Liver (tissue), 9 donors: ENCODE measurements around the gene OSBPL5. TPM values are rescaled to one million over a fixed set of nuclear protein-coding genes. Genes with fewer than 3 reads are reported as not detected.
"Not testable (repeated sequence)": the region's sequence is repeated elsewhere in the genome, so short reads cannot be mapped to it uniquely, and the experiment has no call there.

Experiments
- DNase-seq: peaks from one replicate; pipeline ENCODE4 v3.0.0-alpha.2; 2017; ENCODE audit warnings: low spot score
- H3K27ac ChIP-seq, 2 donors: one replicate each; pipeline ENCODE4 v1.7.0; 2013; ENCODE audit warnings: inconsistent platforms in 2 of 2, low read length in 2 of 2, control low read depth in 1 of 2, low read depth in 1 of 2, mild to moderate bottlenecking in 1 of 2
- H3K27me3 ChIP-seq, 4 donors: one replicate each; pipeline versions ENCODE4 v1.6.1 to v1.7.0; 2013; ENCODE audit warnings: low read length in 3 of 4, inconsistent platforms in 1 of 4, mild to moderate bottlenecking in 1 of 4, moderate library complexity in 1 of 4; ENCODE audit not compliant: control insufficient read depth in 4 of 4, insufficient read depth in 4 of 4
- H3K36me3 ChIP-seq, 4 donors: one replicate each; pipeline versions ENCODE4 v1.6.1 to v1.7.0; 2013; ENCODE audit warnings: low read length in 3 of 4, mild to moderate bottlenecking in 3 of 4, low read depth in 1 of 4, moderate library complexity in 1 of 4; ENCODE audit not compliant: control insufficient read depth in 4 of 4, insufficient read depth in 3 of 4
- H3K4me1 ChIP-seq, 4 donors: one replicate each; pipeline versions ENCODE4 v1.6.1 to v1.7.0; 2013; ENCODE audit warnings: low read length in 3 of 4, mild to moderate bottlenecking in 3 of 4, moderate library complexity in 1 of 4; ENCODE audit not compliant: control insufficient read depth in 4 of 4, insufficient read depth in 4 of 4
- H3K4me3 ChIP-seq, 3 donors: one replicate each; pipeline versions ENCODE4 v1.6.1 to v1.7.0; 2013; ENCODE audit warnings: low read length in 3 of 3, control low read depth in 1 of 3, low read depth in 1 of 3, mild to moderate bottlenecking in 1 of 3
- H3K9ac ChIP-seq, 2 donors: one replicate each; pipeline ENCODE4 v1.7.0; 2013; ENCODE audit warnings: low read length in 2 of 2, mild to moderate bottlenecking in 2 of 2, moderate library complexity in 2 of 2, control low read depth in 1 of 2, low read depth in 1 of 2
- H3K9me3 ChIP-seq, 4 donors: one replicate each; pipeline versions ENCODE4 v1.6.1 to v1.7.0; 2013; ENCODE audit warnings: low read length in 3 of 4; ENCODE audit not compliant: control insufficient read depth in 4 of 4
- ATF3 ChIP-seq: IDR thresholded peaks from 2 replicates; pipeline ENCODE4 v1.6.1; 2016; ENCODE audit warnings: antibody characterized with exemption
- CTCF ChIP-seq: fragments of 150-350 bp; IDR thresholded peaks from 2 replicates; pipeline ENCODE4 v1.5.1; 2017; ENCODE audit warnings: improper control_type of control experiment, low read depth, low read length; ENCODE audit not compliant: missing input control
- EGR1 ChIP-seq, 2 donors: IDR thresholded peaks; 2 replicates each; pipeline ENCODE4 v1.6.1; 2016 to 2018; ENCODE audit warnings: antibody characterized with exemption in 2 of 2, low read depth in 2 of 2
- FOXA1 ChIP-seq: IDR thresholded peaks from 2 replicates; pipeline ENCODE4 v1.6.1; 2016; ENCODE audit warnings: antibody characterized with exemption
- FOXA2 ChIP-seq: IDR thresholded peaks from 2 replicates; pipeline ENCODE4 v1.6.1; 2016; ENCODE audit warnings: antibody characterized with exemption
- HNF4A ChIP-seq, 2 donors: conservative IDR thresholded peaks; 2 replicates each; pipeline ENCODE4 v1.6.1; 2016; ENCODE audit warnings: antibody characterized with exemption in 2 of 2, mild to moderate bottlenecking in 2 of 2
- HNF4G ChIP-seq: IDR thresholded peaks from 2 replicates; pipeline ENCODE4 v1.6.1; 2016; ENCODE audit warnings: antibody characterized with exemption
- MAX ChIP-seq: IDR thresholded peaks from 2 replicates; pipeline ENCODE4 v1.6.1; 2016; ENCODE audit warnings: antibody characterized with exemption
- NR2F2 ChIP-seq: IDR thresholded peaks from 2 replicates; pipeline ENCODE4 v1.6.1; 2016; ENCODE audit warnings: antibody characterized with exemption
- RAD21 ChIP-seq, 2 donors: IDR thresholded peaks; 2 replicates each; pipeline ENCODE4 v1.6.1; 2016; ENCODE audit warnings: antibody characterized with exemption in 2 of 2, mild to moderate bottlenecking in 2 of 2
- RXRA ChIP-seq, 2 donors: IDR thresholded peaks; 2 replicates each; pipeline ENCODE4 v1.6.1; 2017 to 2018; ENCODE audit warnings: antibody characterized with exemption in 2 of 2, mild to moderate bottlenecking in 1 of 2
- SP1 ChIP-seq: IDR thresholded peaks from 2 replicates; pipeline ENCODE4 v1.6.1; 2018; ENCODE audit warnings: antibody characterized with exemption, mild to moderate bottlenecking
- TAF1 ChIP-seq: conservative IDR thresholded peaks from 2 replicates; pipeline ENCODE4 v1.6.1; 2016; ENCODE audit warnings: antibody characterized with exemption, mild to moderate bottlenecking
- YY1 ChIP-seq: IDR thresholded peaks from 2 replicates; pipeline ENCODE4 v1.6.1; 2016; ENCODE audit warnings: antibody characterized with exemption, mild to moderate bottlenecking
- ZBTB33 ChIP-seq: IDR thresholded peaks from 2 replicates; pipeline ENCODE4 v1.6.1; 2016; ENCODE audit warnings: antibody characterized with exemption
- WGBS: extraction: QIAGEN DNeasy Blood & Tissue Kit; methylation state at CpG from one replicate; pipeline ENCODE4 v1.1.7; 2013; 5-methylcytosine and 5-hydroxymethylcytosine counted together
- polyA plus RNA-seq, 2 donors: library from polyadenylated mRNA; stranded (reverse) in 1 of 2; unstranded in 1 of 2; fragments of 200-250 nt in 1 of 2; fragments of >200 nt in 1 of 2; fragmentation: Nextera tagmentation in 1 of 2; extraction: Ambion mirVana in 1 of 2; gene quantifications; one replicate each; pipeline versions ENCODE4 v1.2.1 to v1.2.3, GENCODE V29; 2013 to 2015
- total RNA-seq, 2 donors: library from RNA; depleted of rRNA; stranded (reverse); fragments of >200 nt; gene quantifications; one replicate each; pipeline ENCODE4 v1.2.3, GENCODE V29; 2014
- donor health status: healthy.
- donor health status: healthy.
- donor health status: healthy.
- donor health status: healthy.
- donor health status: healthy.

Gene OSBPL5
- total and polyA plus RNA-seq, 4 donors, result 0.74 to 6.2 (median 3.9) TPM

- TF ChIP-seq YY1, result no peak
- TF ChIP-seq MAX, result no peak
- Histone ChIP-seq H3K4me3 (no peak overlapping the region), H3K27me3 (no peaks in the 10 kb centered on the region), H3K9me3 (no peaks in the 10 kb centered on the region), H3K9ac (no peak overlapping the region), H3K27ac (no peak overlapping the region), H3K36me3 (no peaks in the 10 kb centered on the region), H3K4me1 (no peaks in the 10 kb centered on the region)
- 92% methylated on average over 3 of the region's 3 CpGs for WGBS
- DNase-seq, result no peak
These were observed 49.8 kb downstream of the OSBPL5 start for GRCh38 chr11:3115321-3115720.

GRCh38 chr11:3113661-3114060 is 51.4 kb downstream of the OSBPL5 start:
- H3K27me3 ChIP-seq, H3K27ac ChIP-seq, H3K4me1 ChIP-seq, H3K9me3 ChIP-seq, H3K9ac ChIP-seq, DNase-seq, H3K4me3 ChIP-seq, H3K36me3 ChIP-seq: not testable (repeated sequence)

- TF ChIP-seq HNF4G (no peak), HNF4A (conservative IDR thresholded peaks at IDR 0.05) (no peak), TAF1 (no peak), CTCF (no peak), NR2F2 (no peak), YY1 (no peak)
- H3K36me3 ChIP-seq, result no peaks in the 10 kb centered on the region
These were observed 53.0 kb downstream of the OSBPL5 start for GRCh38 chr11:3111919-3112690.

GRCh38 chr11:3111466-3111865 is 53.6 kb downstream of the OSBPL5 start:
- no peaks in the 10 kb centered on the region for H3K36me3 ChIP-seq
- H3K27ac ChIP-seq, result no peak overlapping the region
- no peak for DNase-seq
- no peak overlapping the region for H3K4me3 ChIP-seq
- no peaks in the 10 kb centered on the region for H3K27me3 ChIP-seq
- H3K9me3 ChIP-seq, result no peaks in the 10 kb centered on the region
- no peaks in the 10 kb centered on the region for H3K4me1 ChIP-seq
- 88% methylated on average over 6 of the region's 6 CpGs for WGBS
- H3K9ac ChIP-seq, result no peak overlapping the region
- TF ChIP-seq EGR1 (IDR thresholded peaks at IDR 0.05; ENCODE audit: low read depth in 2 of 2) (no peak), TAF1 (no peak), HNF4A (conservative IDR thresholded peaks at IDR 0.05) (no peak), RXRA (IDR thresholded peaks at IDR 0.05) (no peak), ZBTB33 (no peak), YY1 (no peak), CTCF (no peak), HNF4G (no peak), FOXA1 (no peak), SP1 (no peak), ATF3 (no peak), RAD21 (IDR thresholded peaks at IDR 0.05) (no peak), FOXA2 (no peak), MAX (no peak), NR2F2 (no peak)

More at GRCh38 chr11:3111919-3112690, 53.0 kb downstream of the OSBPL5 start:
- WGBS, result 90% methylated on average over 7 of the region's 9 CpGs
- DNase-seq, result no peak
- Histone ChIP-seq H3K27ac (no peak overlapping the region), H3K9ac (no peak overlapping the region), H3K27me3 (no peaks in the 10 kb centered on the region), H3K4me1 (no peaks in the 10 kb centered on the region), H3K9me3 (no peaks in the 10 kb centered on the region), H3K4me3 (no peak overlapping the region)
